T-helper 2 cell treated with Interferon-gamma antibody and Interleukin-4, amounts not matched to agents 100 ng/mL and 5 ng/mL, for 36 hours (primary cell): ENCODE data around the gene MOSPD2. TPM values are rescaled to one million over a fixed set of nuclear protein-coding genes. Genes with fewer than 3 reads are reported as not detected.

Source experiments
- intact Hi-C: fragments of 100-400 bp; cut with micrococcal nuclease; formaldehyde crosslinking; loops from one replicate; pipeline ENCODE4 v1.15.1; 2023
- total RNA-seq: library from RNA; stranded (reverse); gene quantifications from 2 replicates; pipeline ENCODE4 v1.2.3, GENCODE V29; 2022

MOSPD2 gene
- 10.8 and 11.9 TPM in 2 replicates for total RNA-seq

GRCh38 chrX:14872851-14873675 is at the start of gene MOSPD2, which contains the start of gene FANCB:
Gene MOSPD2, plus strand, starts transcription at chrX:14873421. Its CDS starts 108 bp downstream, at chrX:14873529.
Gene FANCB, minus strand, starts transcription at chrX:14873069. Its CDS starts 7,559 bp downstream, at chrX:14865510.
- intact Hi-C loops = loop anchor here (1.0 to 10.0 kb wide), 8 partner anchors 26 to 1999 kb away; partner anchors contain the start of genes OFD1, PIGA, RBBP7 and TRAPPC2

DNA sequence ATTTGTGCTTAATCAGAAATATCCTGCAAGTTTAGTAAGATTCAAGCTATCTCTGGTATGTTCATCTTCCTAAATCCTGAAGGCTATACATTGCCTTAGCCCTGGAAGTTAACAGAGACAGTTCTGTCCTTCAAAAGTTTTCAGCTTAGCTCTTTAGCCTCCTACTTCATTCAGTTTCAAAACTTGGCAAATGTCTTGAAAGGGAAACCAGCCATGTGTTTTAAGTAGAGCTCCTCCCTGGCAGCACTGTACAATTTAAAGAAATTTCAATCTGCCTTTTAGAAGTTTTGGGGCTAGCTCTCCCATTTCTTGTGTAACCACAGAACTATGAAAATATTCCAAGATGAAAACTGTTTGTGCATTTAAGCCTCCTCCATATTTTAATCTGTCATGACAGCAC is 47.4 kb upstream of the MOSPD2 start:
- intact Hi-C loops = no loop called here

DNA sequence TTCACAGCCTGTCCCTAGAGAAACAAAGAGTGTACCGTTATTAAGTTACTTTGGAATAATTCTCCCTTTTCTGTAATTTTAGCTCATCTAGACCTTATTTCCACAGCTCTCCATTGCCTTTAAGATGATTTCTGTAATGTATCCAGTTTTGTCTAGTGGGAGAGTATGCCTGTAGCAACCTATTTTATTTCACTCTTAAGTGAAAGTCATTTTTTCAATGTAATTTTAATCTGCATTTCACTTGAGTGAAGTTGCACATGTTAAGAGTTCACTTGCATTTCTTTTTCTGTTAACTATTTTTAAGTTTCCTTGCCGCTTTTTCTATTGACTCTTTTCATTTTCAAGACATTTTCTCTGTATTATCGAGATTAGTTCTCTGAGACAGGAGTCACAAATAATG is 46.9 kb upstream of the MOSPD2 start:
- intact Hi-C loops = no loop called here

DNA sequence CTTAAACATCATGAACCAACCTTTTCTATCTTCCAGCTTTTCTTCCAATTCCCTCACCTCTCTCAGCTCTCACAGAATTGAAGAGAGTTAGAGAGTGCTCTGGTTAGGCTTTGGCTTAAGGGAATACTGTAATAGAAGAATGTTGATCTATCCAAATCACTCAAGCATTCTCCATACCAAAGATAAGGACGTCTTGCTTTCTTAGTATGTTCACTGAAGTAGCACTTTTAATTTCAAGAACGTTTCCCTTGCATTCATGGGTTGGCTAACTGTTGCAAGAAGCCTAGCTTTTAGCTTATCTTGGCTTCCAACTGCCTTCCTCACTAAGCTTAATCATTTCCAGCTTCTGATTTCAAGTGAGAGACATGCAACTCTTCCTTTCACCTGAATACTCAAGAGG is 43.6 kb upstream of the MOSPD2 start:
- intact Hi-C loops = no loop called here

DNA sequence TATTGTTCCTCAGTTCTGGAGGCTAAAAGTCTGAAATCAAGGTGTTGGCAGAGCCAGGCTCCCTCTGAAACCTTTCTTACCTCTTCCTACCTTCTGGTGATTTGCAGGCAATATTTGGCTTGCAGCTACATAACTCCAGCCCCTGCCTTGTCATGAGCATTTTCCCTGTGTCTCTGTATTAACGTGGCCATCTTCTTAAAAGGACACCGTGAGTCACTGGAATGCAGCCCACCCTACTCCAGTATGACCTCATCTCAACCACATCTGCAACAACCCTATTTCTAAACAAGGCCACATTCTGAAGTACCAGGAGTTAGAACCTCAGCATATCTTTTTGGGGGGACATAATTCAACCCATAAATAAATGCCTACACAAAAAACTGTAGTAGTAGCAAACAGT is 41.1 kb upstream of the MOSPD2 start:
- intact Hi-C loops = no loop called here

DNA sequence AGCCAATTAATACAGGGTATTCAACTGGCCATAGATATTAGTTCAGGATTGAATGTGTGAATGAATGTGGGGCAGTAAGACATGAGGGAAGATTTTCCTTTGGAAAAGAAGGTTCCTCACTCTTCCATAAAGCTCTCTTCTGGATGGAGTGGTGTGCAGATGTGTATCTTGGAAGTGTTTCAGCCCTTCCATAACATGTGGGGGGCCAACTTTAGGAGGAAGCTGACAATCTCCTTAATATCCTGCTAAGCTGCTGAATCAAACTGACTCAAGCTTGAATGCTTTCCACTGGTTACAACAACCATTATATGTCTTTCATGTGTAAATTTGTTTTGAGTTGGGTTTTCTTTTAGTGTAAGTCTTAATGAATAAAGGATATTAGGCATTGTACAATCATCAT is 40.6 kb upstream of the MOSPD2 start:
- intact Hi-C loops = no loop called here

GRCh38 chrX:14837155-14837554 is 36.1 kb upstream of the MOSPD2 start:
- intact Hi-C loops = no loop called here

DNA sequence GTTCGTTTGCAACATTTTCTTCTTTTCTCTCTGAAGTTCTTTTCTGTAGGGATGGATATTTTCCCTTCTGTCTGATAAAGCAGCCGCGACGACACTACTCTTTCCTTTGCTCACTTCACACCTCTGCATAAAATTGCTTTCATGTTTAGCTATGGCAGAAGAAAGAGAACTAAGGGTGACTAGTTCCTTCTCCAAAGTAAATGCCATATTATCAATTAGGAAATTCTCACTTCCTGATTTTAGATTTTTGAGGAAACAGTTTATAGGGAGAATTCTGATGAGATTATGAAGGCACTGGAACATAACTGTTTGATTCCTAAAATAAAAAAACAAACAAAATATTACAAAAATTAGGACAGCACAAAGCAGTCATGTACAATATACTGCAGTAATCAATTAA is 29.6 kb upstream of the MOSPD2 start:
- intact Hi-C loops = no loop called here

DNA sequence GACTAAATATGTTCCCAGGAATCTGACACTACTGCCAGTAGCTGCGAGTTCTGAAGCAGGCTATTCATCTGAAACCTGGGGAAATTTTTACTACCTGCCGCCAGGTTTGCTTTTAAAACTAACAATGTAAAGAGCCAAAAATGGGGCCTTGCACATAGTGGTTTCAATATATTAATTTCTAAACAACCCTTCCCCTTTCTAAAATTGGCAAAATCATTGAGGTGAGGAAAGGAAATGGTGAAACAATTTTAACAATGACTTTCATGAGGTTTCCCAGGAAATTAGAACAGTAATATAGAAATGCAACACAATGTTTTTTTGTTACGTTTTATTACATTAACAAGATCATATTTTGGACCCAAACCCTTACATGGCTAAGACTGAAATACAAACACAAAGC is 21.7 kb upstream of the MOSPD2 start:
- intact Hi-C loops = no loop called here

DNA sequence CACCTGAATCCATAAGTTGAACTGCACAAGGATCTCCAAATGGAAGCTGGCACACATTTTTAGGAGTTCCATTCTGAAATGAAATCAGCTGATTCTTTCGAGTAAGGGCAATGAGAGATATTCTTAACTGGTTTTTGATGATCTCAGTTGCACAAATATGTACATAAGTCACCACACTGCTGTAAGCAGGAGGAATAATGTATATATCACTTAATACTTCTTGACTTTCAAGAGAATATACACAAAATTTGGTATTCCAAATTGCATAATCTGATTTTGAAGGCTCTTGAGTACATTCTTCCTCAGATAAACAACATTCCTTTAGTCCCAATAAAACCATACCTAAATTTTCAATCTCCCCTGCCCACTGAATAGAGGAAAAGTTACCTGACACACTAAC is 8.6 kb upstream of the MOSPD2 start:
- intact Hi-C loops = no loop called here

DNA sequence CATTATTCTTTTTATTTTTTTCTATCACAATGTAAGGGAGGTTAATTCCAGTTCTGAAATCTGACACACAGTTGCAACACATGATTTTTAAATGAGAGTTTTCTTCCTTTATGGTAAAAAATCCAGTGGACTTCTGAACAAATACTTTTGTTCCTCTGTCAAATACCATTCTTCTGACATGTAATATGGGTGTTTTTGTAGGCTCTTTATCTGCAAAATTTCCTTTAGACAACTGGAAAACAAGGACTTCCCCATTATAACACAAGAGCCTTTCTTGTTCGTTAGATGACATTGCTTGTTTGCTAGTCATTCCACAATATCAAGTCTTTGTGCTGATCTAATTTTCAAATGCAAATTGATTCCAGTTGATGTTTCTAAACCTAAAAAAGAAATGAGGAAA is 8.0 kb upstream of the MOSPD2 start:
- intact Hi-C loops = no loop called here

DNA sequence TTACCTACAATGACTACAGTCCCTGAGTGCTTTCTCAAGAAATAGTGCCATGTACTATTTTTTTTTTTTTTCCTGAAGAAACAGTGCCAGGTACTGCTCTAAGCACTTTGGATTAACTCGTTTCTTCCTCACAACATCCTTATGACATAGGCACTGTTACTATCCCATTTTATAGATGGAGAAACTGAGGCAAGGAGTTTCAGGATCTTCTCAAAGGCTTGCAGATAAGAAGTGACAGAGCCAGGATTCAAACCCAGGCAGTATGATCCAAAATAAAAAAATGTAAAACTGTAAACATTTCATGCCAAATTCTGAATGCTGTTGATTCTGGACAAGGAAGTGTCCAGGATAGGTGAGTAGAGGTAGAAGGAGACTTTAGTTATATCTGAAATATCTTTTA is 1.5 kb upstream of the MOSPD2 start:
- intact Hi-C loops = loop anchor here (2.0 to 10.0 kb wide), 6 partner anchors 287 to 2001 kb away; partner anchors contain the start of genes OFD1, RBBP7 and TRAPPC2

- intact Hi-C loops = loop anchor here (2.0 to 10.0 kb wide), 6 partner anchors 286 to 2000 kb away; partner anchors contain the start of genes OFD1, RBBP7 and TRAPPC2
Measured at GRCh38 chrX:14872355-14872754, 866 bp upstream of the MOSPD2 start.

DNA sequence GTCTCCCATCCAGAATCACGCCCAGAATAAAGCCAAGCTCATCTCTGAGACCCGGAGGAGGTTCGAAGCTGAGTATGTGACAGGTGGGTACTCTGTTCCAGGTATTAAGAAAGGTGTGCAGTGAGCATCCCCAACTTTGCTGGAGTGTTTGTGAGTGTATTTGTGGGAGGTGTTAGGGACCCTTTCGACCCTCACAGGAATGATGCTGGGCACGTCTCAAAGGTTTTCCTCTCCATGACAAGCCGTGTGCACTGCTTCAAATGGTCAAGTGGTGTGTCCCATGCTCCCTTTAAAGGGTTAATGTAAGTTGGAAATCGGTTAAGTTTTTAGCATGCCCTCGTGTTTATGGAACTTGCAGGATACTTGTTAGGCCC is 442 bp downstream of the MOSPD2 start:
- intact Hi-C loops = loop anchor here (1.0 to 10.0 kb wide), 8 partner anchors 26 to 1999 kb away; partner anchors contain the start of genes OFD1, PIGA, RBBP7 and TRAPPC2

GRCh38 chrX:14875624-14876023 is 2.4 kb downstream of the MOSPD2 start:
- intact Hi-C loops = loop anchor here (10.0 kb wide), 1 partner anchor 1141 kb away; the partner anchor contains the start of genes OFD1 and TRAPPC2

- intact Hi-C loops = no loop called here
Measured at GRCh38 chrX:14883826-14884225, 10.6 kb downstream of the MOSPD2 start.

DNA sequence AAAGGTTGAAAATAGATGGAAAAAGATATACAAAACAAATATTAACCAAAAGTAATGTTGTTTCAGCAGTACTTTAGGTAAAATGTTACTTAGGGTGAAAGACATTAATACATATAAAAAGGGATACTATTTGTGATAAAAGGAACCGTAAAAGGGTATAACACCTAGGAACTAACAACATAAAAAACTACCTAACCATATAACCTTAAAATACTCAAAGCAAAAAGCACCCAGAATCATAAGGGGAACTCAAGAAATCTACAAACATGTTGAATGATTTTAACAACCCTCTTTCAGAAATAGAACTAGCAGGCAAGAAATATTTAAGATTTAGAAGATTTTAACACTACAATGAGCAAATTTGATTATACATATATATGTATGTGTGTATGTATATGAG is 11.5 kb downstream of the MOSPD2 start:
- intact Hi-C loops = no loop called here

DNA sequence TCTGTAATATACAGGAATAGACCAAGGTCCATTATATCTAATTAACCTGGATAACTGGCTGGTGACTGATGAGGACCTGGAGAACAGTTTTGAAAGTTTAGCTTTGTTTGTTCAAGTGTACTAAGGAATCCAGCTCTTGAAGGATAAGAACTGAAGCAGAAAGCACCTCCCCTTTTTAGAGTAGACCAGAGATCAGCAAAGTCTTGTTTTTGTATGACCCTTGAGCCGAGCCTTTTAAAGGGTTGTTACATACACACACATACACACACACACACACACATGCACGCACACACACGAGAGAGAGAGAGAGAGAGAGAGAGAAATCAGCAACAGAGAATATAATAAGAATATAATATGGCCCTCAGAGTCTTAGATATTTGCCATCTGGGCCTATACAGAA is 13.0 kb downstream of the MOSPD2 start:
- intact Hi-C loops = no loop called here

GRCh38 chrX:14896273-14896672 is 23.1 kb downstream of the MOSPD2 start:
- intact Hi-C loops = no loop called here

- intact Hi-C loops = no loop called here
Measured at GRCh38 chrX:14897042-14897441, 23.8 kb downstream of the MOSPD2 start.

- intact Hi-C loops = loop anchor here (1.0 kb wide), 1 partner anchor 26 kb away; the partner anchor contains the start of genes FANCB and MOSPD2
Measured at GRCh38 chrX:14899607-14900006, 26.4 kb downstream of the MOSPD2 start.

GRCh38 chrX:14902537-14902936 is 29.3 kb downstream of the MOSPD2 start:
- intact Hi-C loops = no loop called here

DNA sequence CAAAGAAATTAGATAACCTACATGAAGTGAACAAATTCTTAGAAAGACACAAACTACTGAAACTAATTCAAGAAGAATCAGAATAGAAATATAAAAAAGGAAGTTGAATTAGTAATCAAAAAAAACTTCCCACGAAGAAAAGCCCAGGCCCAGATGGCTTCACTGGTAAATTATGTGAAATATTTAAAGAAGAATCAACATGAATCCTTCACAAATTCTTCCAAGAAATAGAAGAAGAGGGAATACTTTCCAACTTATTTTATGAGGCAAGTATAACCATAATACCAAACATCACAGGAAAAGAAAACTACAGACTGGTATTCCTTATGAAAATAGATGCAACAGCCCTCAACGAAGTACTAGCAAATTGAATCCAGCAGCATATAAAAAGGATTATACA is 30.7 kb downstream of the MOSPD2 start:
- intact Hi-C loops = no loop called here
